T-helper 1 cell treated with Interleukin-12 subunit alpha and Interleukin-12 subunit beta and Interleukin-4 antibody, amounts not matched to agents 30 ng/mL and 1 ng/mL, for 36 hours (primary cell): ENCODE measurements around the gene CGB2. TPM values are rescaled to one million over a fixed set of nuclear protein-coding genes. Genes with fewer than 3 reads are reported as not detected.
"Not testable (repeated sequence)": the region's sequence is repeated elsewhere in the genome, so short reads cannot be mapped to it uniquely, and the experiment has no call there.

Experiments
- intact Hi-C: fragments of 100-400 bp; cut with micrococcal nuclease; formaldehyde crosslinking; loops from one replicate; pipeline ENCODE4 v1.15.1; 2024
- total RNA-seq: library from RNA; stranded (reverse); gene quantifications from 2 replicates; pipeline ENCODE4 v1.2.3, GENCODE V29; 2022

Gene CGB2
- total RNA-seq, 1 donor from 2014 or later, result not detected

DNA sequence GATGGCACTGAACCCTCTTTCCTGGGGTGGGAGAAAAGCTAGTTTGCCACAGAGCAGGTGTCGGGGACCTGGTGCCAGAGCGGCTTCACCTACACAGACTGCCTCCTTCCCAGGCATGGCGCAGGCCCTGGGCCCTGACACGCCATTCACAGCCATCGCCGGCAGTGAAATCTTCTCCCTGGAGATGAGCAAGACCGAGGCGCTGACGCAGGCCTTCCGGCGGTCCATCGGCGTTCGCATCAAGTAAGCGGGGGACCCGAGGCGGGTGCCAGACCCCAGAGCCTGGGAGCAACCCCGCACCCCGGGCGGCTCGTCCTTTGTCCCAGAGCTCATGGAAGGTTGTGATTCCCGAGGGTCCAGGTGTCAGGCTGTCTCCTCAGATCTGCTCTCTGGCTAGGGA, 24.8 kb upstream of the CGB2 start:
- intact Hi-C loops, result no loop called here

DNA sequence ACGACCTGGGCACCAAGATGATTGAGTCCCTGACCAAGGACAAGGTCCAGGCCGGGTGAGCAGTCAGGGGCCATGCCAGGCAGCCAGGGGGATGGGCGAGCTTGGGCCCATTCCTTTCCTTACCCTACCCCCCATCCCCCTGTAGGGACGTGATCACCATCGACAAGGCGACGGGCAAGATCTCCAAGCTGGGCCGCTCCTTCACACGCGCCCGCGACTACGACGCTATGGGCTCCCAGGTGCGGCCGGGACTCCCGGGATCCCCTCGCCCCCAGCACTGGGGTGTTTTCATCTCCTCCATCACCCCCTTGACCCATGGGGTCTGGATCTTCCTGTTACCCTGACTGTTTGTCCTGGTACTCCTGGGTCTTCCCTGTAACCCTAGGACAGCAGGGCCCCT, 21.9 kb upstream of the CGB2 start:
- intact Hi-C loops, result no loop called here

DNA sequence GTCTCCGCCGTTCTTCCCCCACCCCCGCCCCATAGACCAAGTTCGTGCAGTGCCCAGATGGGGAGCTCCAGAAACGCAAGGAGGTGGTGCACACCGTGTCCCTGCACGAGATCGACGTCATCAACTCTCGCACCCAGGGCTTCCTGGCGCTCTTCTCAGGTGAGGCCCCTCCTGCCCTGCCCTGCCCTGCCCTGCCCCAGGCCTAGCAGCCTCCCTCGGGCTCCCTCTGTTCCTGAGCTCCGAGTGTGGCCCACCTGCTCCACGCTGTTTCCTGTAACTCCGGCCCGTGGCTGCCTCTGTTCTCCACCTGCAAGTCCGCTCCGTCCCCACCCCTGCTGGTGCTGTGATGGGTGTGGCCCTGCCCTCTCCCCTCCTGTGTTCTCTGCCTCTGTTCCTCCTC, 21.2 kb upstream of the CGB2 start:
- intact Hi-C loops, result no loop called here

DNA sequence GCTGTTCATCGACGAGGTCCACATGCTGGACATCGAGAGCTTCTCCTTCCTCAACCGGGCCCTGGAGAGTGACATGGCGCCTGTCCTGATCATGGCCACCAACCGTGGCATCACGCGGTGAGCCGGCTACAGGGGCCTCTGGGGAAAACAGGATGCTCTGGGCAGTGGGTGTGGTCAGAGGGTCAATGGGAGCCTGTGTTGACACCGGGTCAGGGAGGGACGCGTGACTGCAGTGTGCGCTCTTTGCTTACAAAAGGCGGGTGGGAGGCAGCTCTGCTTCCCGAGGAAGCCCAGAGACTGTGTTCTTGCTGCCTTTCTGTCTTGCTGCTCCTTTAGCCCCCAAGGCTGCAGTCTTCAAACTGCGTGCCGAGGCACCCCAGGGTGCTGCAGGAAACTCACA, 20.5 kb upstream of the CGB2 start:
- intact Hi-C loops, result no loop called here

DNA sequence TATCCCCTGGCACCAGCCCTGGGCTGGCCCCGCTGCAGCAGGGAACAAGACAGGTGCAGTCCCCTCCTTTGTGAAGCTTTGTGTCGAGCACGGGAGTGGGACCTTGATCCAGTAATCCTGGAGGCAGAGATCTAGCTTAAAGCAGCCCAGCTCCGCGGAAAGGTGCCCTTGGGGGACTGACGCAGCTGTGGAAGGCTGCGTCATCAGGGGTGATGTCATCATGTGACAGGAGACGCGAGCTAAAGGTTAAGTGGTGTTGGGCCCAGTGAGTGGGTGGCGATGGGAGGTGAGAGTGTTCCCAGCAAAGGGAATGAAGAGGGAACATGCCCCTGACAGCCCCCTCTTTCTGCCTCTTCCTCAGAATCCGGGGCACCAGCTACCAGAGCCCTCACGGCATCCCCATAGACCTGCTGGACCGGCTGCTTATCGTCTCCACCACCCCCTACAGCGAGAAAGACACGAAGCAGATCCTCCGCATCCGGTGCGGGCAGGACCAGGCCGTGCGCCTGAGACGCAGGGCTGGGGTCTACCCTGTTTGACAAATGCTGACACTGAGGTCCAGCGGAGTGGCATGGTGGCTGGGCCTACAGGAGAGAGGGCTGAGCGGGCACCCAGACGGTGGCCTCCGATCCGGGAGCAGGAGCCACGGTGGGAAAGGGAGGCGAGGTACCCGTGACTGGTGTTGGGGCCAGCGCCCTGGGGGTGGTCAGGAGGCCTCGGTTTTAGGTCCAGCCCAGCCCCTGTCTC, 17.4 kb upstream of the CGB2 start:
- intact Hi-C loops, result no loop called here

DNA sequence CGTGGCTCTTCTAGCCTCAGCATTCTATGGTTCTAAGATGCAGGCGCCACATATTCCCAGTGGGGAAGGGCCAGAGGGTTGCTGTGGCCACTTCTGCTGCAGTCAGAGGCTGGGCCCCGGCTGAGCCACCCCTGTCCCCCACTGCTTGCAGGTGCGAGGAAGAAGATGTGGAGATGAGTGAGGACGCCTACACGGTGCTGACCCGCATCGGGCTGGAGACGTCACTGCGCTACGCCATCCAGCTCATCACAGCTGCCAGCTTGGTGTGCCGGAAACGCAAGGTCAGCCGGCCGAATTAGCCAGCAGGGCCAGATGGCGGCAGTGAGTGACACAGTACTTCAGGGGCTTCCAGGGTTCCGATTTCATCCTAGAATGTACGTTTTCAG, 16.8 kb upstream of the CGB2 start:
- intact Hi-C loops, result loop anchor here (5.0 kb wide), 2 partner anchors 42 to 102 kb away; partner anchors contain the start of genes C19orf73, CGB7 and PPFIA3

DNA sequence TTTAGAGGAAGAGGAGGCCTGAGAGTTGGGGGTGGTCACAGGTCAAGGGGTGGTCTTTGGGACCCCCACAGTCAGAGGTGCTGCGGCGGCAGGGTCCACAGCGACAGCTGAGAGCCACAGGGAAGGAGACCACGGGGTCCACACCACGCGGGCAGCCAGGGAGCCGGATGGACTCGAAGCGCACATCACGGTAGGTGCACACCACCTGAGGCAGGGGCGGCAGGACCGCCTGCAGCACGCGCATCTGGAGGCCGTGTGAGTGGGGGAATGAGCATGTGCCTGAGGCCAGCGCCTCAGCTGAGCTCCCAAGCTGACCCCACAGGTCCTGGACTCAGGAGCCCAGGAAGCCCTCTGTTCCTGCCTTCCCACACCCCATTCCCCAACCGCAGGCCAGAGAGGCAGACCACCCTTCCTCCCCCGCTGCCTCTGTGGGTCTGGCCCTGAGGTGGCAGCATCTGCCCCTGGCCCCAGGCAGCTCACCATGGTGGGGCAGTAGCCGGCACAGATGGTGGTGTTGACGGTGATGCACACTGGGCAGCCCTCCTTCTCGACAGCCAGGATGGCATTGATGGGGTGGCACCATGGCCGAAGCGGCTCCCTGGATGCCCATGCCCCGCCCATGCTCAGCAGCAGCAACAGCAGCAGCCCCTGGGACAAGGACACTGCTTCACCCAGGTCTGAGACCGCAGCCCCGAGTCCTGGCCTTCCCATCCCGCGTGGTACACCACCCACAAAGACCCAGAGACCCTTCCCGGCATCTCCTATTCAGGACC, 15.4 kb upstream of the CGB2 start:
- intact Hi-C loops, result loop anchor here (5.0 kb wide), 2 partner anchors 41 to 101 kb away; partner anchors contain the start of genes C19orf73, CGB7 and PPFIA3

DNA sequence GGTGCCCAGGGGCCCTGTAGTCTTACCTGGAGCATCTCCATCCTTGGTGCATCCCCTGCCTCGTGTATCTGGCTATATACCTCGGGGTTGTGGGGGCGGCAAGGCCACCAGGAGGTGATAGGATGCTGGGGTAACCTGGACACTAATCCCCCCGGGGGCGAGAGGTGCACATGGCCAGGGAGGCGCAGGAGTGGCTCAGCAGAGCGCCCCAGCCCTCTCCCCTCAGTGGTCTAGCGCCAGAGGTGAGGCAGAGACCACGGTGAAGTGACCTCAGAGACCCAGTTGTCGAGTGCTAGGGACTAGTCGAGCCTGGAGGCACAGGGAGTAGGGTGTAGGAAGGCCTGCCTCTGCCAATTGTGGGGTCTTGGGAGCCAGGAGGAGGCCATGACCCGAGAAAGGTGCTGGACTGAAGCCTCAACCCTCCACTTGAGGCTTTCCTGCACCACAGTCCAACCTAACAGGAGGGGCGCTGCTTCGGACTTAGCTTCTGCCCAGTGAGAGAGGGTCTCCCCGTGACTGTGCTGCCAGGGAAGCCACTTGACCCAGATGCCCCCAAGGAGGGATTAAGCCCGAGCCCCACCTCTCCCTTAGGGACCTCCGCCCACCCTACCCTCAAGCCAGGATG, 14.5 kb upstream of the CGB2 start, which contains the start of gene LHB:
TSS of gene LHB (minus strand) at position 51 of the 625 bp plus-strand sequence. CDS start at position 41, 10 bp downstream.
- intact Hi-C loops, result loop anchor here (1.0 to 5.0 kb wide), 3 partner anchors 24 to 100 kb away; partner anchors contain the start of genes C19orf73, CGB7, GYS1 and PPFIA3

DNA sequence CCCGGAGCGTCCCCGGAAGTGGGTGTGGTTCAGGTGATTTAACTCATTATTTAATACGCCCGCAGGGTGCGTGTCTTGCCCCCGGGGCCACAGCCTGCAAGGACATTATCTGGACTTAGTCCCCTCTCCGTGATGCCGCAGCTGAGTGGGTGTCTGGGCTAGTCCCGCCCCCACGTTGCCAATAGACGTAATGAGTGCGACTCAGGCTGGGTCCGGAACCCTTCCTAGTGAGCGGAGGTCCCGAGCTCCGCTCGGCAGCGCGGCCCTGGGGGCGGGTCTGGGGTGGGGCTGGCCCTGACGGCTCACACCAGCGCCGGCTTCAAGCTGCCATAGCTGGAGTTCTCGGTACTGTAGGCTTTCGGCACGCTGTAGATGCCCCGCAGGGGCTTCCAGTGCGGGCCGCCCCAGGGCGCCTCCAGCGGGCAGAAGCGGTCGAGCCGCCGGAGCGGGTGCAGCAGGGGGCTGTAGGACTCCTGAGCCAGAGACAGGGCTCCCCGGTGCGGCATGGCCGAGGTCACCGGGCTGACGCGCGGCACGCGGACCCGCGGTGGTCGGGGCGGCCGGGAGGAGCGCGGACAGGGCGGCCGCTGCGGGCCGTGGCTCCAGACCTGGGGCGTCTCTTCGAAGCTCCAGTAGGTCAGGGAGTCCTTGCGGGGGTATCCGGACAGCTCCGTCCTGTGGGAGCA, 13.9 kb upstream of the CGB2 start:
- intact Hi-C loops, result loop anchor here (1.0 to 5.0 kb wide), 3 partner anchors 25 to 99 kb away; partner anchors contain the start of genes C19orf73, CGB7, GYS1 and PPFIA3

DNA sequence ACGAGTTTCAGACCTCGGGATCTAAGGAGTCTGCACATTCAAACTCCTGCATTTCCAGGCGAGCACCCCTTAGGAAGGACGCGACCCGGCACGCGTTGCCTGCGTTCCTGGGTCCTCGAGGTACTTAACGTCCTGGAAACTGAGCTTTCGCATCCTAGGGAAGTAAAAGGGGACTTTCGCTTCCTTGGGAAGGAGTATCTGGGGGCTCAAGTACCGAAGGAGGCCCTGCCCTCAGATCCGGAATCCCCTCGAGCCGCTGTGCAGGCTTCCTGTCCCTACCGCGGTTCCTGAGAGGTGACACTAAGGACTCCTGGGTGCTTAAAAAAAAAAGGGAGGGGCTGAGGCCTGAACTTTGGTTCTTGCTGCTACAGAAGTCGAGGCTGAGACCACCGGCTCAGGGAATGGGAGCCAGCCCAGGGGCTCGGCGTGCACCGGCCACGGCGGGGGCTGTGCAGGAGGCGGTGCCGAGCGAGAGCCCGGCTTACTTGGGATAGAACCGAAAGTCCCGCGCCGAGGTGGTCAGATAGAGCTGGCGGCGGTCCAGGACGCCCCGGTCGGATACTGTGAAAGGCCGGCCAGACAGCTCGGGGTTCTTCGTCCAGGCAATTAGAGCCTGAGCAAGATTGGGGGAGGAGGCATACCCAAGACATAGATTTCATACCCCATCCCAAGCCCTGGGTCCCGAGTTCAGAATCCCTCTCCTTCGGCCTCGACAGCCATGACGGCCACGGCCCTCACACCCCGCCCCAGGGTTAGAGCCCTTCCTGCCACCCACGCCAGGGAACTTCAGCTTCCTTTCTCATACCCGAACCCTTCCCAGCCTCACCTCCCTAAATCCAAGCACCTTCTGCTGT, 13.1 kb upstream of the CGB2 start:
- intact Hi-C loops, result loop anchor here (1.0 to 5.0 kb wide), 3 partner anchors 39 to 110 kb away; partner anchors contain the start of genes C19orf73, CGB7 and PPFIA3

DNA sequence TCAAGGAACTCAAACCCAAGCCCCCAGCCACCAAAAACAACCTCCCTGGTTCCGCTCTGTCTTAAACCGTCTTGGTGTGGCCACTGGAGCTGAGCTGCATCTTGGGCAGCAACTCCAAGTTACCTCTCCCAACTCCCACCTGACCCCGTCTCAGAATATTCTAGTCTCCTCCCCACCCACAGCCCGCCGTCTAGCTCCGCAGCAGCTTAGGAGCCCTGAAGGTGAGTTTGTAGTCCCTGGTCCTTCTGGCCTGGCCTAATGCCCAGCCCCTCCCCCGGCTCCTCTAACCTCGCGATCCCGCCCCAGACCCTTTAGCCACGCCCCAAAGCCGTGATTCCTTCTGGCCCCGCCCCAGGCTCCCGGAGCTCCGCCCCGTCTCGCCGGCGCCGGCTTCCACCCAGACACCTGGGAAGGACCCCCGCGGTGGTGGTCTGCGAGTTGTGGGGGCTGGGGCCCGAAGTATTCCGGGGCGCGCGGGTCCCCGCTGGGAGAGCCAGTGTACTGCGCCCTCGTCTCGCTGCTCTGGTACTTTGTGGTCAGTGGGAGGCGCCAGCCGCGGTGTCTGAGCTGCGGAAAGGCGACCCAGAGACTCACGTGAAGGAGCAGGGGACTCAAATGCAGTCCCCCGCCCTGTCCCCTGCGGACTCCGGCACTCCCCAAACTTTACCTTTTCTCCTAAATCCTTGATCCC, 12.3 kb upstream of the CGB2 start:
- intact Hi-C loops, result loop anchor here (1.0 to 5.0 kb wide), 3 partner anchors 38 to 109 kb away; partner anchors contain the start of genes C19orf73, CGB7 and PPFIA3

DNA sequence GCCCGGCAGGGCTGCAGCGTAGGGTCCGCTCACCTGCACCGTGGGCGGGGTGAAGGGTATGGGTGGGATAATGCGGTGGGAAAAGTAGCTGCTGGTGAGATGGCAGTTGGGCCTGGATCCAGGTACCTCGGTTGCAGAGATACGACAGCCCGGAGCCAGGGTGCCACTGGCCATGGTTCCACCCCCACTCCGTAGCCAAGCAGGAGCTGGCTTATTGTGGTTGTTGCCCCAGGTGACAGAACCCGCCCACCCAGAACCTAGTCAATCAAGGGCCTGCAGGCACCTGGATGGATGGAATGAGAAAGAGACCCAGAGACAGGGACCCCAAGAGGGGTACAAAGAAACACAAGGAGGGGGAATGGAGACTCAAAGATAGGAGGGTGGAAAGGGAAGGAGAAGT, 11.3 kb upstream of the CGB2 start:
- intact Hi-C loops, result no loop called here

DNA sequence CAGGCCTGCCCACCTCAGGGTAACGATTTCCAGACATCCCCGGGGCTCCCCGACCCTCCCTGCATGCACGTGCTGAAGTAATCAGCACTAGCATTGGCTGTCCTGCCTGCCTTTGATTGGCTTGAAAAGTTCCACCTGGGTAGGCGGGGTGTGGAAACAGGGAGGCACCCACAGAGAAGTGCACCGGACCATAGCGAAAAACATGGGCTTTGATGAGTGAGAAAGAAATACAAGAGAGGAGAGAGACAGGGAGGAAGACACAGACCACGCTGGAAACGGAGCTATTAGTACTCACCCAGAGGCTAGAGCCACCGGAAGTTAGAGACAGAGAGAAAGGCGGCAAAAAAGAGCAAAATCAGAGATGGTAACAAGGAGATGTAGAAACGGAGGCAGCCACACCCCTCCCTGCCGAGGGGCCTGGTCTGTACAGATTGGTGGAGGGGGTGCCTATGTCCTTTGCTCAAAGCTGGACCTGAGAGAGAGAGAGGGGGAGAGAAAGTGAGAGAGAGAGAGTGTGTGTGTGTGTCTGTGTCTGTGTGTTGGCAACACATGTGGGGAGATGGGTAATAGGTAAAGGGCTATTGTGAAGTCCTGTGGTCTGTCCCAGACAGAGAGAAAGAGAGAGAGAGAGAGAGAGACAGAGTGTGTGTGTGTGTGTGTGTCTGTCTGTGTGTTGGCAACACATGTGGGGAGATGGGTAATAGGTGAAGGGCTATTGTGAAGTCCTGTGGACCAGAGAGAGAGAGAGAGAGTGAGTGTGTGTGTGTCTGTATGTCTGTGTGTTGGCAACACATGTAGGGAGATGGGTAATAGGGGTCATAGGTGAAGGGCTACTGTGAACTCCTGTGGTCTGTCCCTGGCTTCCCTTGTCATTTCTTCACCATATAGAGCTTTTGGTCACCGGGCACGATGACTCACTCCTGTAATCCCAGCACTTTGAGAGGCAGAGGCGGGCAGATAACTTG, 10.5 kb upstream of the CGB2 start:
- intact Hi-C loops, result no loop called here

DNA sequence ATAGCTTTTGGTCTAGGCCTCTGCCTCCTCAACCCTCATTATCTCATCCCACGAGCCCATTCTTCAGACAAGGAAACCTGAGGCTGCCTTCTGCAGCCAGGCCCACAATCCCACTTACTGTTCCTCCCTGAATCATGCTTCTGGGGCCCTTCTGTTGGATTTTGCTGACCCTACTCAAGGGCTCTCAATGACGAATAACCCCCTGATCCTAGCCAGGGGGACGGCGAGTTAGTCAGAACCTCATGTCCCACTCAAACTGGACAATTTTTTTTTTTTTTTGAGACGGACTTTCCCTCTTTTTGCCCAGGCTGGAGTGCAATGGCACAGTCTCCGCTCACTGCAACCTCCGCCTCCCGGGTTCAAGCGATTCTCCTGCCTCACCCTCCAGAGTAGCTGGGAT, 9.6 kb upstream of the CGB2 start:
- intact Hi-C loops, result no loop called here

DNA sequence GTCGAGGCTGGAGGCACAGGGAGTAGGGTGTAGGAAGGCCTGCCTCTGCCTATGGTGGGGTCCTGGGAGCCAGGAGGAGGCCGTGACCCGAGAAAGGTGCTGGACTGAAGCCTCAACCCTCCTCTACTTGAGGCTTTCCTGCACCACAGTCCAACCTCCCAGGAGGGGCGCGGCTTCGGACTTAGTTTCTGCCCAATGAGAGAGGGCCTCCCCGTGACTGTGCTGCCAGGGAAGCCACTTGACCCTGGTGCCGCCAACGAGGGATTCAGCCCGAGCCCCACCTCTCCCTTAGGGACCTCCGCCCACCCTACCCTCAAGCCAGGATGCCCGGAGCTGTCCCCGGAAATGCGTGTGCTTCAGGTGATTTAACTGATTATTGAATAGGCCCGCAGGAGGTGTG, 7.5 kb upstream of the CGB2 start, which contains the start of gene CGB3:
TSS of gene CGB3 (minus strand) at position 101 of the 400 bp plus-strand sequence. CDS start 362 bp downstream, outside the sequence.
- intact Hi-C loops, result not testable (repeated sequence)

DNA sequence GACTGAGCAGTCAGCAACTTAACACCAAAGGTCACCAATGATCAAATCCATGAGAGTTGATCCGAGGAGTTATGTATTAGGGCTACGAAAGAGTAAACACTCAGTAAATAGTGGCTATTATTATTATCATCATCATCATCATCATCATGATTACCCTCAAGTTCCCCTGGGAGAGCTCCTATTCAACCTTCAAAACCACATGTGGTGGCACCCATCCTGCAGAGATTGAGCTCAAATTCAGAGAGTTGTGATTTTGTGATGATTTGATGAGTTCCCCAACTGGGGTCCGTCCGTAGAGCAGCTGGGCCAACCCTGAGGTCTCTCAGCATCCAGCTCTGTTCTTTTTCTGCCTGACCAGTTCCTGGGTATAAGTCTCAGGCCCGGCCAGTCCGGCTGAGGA, 6.6 kb upstream of the CGB2 start:
- intact Hi-C loops, result not testable (repeated sequence)

DNA sequence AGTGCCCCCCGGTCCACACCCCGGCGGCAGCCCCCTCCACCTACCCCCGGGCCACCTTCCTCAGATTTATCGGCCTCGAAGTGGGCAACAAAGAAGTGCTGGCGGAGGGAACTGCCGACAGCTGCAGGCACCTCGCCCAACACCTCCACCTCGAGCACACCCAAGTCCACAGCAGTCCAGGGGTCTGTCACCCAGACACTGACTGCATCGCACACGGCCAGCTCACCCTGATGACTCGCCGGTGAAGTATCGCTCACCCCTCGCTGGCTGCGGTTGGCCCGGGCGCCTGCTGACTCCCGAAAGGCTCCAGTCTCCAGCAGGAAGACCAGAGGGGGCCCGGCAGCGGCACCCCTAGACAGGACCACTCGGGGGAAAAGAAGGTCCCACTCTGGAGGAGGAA, 6.1 kb upstream of the CGB2 start:
- intact Hi-C loops, result not testable (repeated sequence)

DNA sequence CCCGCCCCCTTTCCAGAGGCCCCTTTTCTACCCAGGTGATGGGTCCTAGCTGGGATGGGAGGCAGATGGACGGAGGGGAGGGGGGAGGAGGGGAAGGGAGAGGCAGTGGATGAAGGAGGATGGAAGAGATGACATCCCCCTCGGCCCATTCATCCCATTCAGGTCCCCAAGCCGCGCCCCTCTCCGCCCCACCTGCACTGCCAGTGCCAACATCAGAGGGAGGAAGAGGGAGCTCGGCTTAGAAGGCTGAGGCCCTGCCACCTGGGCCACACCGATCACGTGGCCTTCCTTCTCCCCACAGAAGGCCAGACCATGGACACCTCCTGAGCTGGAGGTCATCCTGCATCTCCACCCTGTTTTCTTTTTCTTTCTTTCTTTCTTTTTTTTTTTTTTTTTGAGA, 3.0 kb upstream of the CGB2 start:
- intact Hi-C loops, result not testable (repeated sequence)
